CD14-positive monocyte (primary cell): ENCODE data around the gene PXDN. TPM values are rescaled to one million over a fixed set of nuclear protein-coding genes. Genes with fewer than 3 reads are reported as not detected.

ENCODE experiments used
- DNase-seq, 3 donors: peaks; one replicate each; pipeline ENCODE4 v3.0.0-alpha.2; 2011 to 2022
- H2AFZ ChIP-seq: 2 replicates; pipeline ENCODE4 v1.6.0; 2012; ENCODE audit warnings: mild to moderate bottlenecking, low read depth, low read length, inconsistent platforms; ENCODE audit not compliant: insufficient read depth, poor library complexity, severe bottlenecking
- H3K27ac ChIP-seq, 2 donors: 1 replicate in 1 of 2; 2 replicates in 1 of 2; pipeline ENCODE4 v1.5.1; 2012 to 2013; ENCODE audit warnings: low read length in 2 of 2, control low read depth in 1 of 2, inconsistent platforms in 1 of 2, low read depth in 1 of 2, mild to moderate bottlenecking in 1 of 2
- H3K27me3 ChIP-seq, 2 donors: one replicate each; pipeline versions ENCODE4 v1.6.0 to v1.6.1; 2011 to 2013; ENCODE audit warnings: low read length in 2 of 2; ENCODE audit not compliant: control insufficient read depth in 2 of 2, insufficient read depth in 2 of 2
- H3K36me3 ChIP-seq, 2 donors: replicated peaks in 1 of 2; 1 replicate in 1 of 2; 2 replicates in 1 of 2; pipeline versions ENCODE4 v1.5.1 to v1.6.1; 2012 to 2013; ENCODE audit warnings: low read length in 2 of 2, control low read depth in 1 of 2, inconsistent platforms in 1 of 2, mild to moderate bottlenecking in 1 of 2; ENCODE audit not compliant: insufficient read depth in 2 of 2, control insufficient read depth in 1 of 2
- H3K4me1 ChIP-seq, 2 donors: 1 replicate in 1 of 2; 2 replicates in 1 of 2; pipeline versions ENCODE4 v1.5.1 to v1.6.1; 2012 to 2013; ENCODE audit warnings: low read length in 2 of 2, control low read depth in 1 of 2, inconsistent platforms in 1 of 2, mild to moderate bottlenecking in 1 of 2, moderate library complexity in 1 of 2; ENCODE audit not compliant: insufficient read depth in 2 of 2, control insufficient read depth in 1 of 2
- H3K4me2 ChIP-seq: replicated peaks from 2 replicates; pipeline ENCODE3; 2012; ENCODE audit warnings: low read length, moderate library complexity, mild to moderate bottlenecking; ENCODE audit not compliant: poor library complexity, severe bottlenecking; ENCODE audit errors: extremely low read depth
- H3K4me3 ChIP-seq, 3 experiments: fragments of 200-600 bp in 1 of 3; sonication (generic) in 1 of 3; replicated peaks in 1 of 3; 1 replicate in 2 of 3; 2 replicates in 1 of 3; pipeline ENCODE4 v1.5.1; 2011 to 2013; ENCODE audit warnings: low read length in 3 of 3, mild to moderate bottlenecking in 3 of 3, control low read depth in 2 of 3, low read depth in 2 of 3, inconsistent platforms in 1 of 3, moderate library complexity in 1 of 3
- H3K79me2 ChIP-seq: 2 replicates; pipeline ENCODE4 v1.6.0; 2012; ENCODE audit warnings: mild to moderate bottlenecking, control low read depth, inconsistent platforms, low read length, moderate library complexity; ENCODE audit not compliant: insufficient read depth
- H3K9ac ChIP-seq: 2 replicates; pipeline ENCODE4 v1.6.0; 2017; ENCODE audit warnings: low read length, mild to moderate bottlenecking; ENCODE audit not compliant: insufficient read depth, poor library complexity, severe bottlenecking
- H3K9me3 ChIP-seq, 2 donors: replicated peaks in 1 of 2; 1 replicate in 1 of 2; 2 replicates in 1 of 2; pipeline versions ENCODE4 v1.5.1 to v1.6.1; 2012 to 2013; ENCODE audit warnings: low read length in 2 of 2, control low read depth in 1 of 2; ENCODE audit not compliant: control insufficient read depth in 1 of 2, insufficient read depth in 1 of 2
- H4K20me1 ChIP-seq: 2 replicates; pipeline ENCODE4 v1.6.0; 2012; ENCODE audit warnings: mild to moderate bottlenecking, low read length, control low read depth, moderate library complexity; ENCODE audit not compliant: insufficient read depth
- H3K27ac Mint-ChIP-seq, 7 donors: one replicate each; pipeline ENCODE4 v1.8.0; 2020; ENCODE audit warnings: mild to moderate bottlenecking in 7 of 7, mixed read lengths in 7 of 7, moderate library complexity in 6 of 7, inconsistent platforms in 2 of 7
- H3K27me3 Mint-ChIP-seq, 3 donors: one replicate each; pipeline ENCODE4 v1.8.0; 2021 to 2022; ENCODE audit warnings: low read depth in 3 of 3, mild to moderate bottlenecking in 3 of 3, mixed read lengths in 3 of 3, moderate library complexity in 3 of 3, inconsistent platforms in 1 of 3
- H3K36me3 Mint-ChIP-seq, 2 donors: one replicate each; pipeline ENCODE4 v1.8.0; 2020; ENCODE audit warnings: mixed read lengths in 2 of 2, inconsistent platforms in 1 of 2, mild to moderate bottlenecking in 1 of 2
- H3K4me1 Mint-ChIP-seq: one replicate; pipeline ENCODE4 v1.8.0; 2020; ENCODE audit warnings: mild to moderate bottlenecking, mixed read lengths
- H3K4me3 Mint-ChIP-seq, 2 donors: one replicate each; pipeline ENCODE4 v1.8.0; 2020; ENCODE audit warnings: mild to moderate bottlenecking in 2 of 2, mixed read lengths in 2 of 2, moderate library complexity in 1 of 2
- H3K9me3 Mint-ChIP-seq, 7 donors: one replicate each; pipeline ENCODE4 v1.8.0; 2020 to 2022; ENCODE audit warnings: mixed read lengths in 7 of 7, mild to moderate bottlenecking in 6 of 7, moderate library complexity in 6 of 7, inconsistent platforms in 2 of 7
- WGBS: methylation state at CpG from one replicate; pipeline ENCODE4 v1.1.5; 2013; ENCODE audit warnings: missing lambda C conversion rate; ENCODE audit not compliant: insufficient coverage; 5-methylcytosine and 5-hydroxymethylcytosine counted together
- intact Hi-C, 2 donors: fragments of 100-400 bp; cut with micrococcal nuclease; formaldehyde crosslinking; loops; one replicate each; pipeline versions ENCODE4 v1.15.0 to v1.15.1; 2023
- polyA plus RNA-seq, 3 donors: library from polyadenylated mRNA; depleted of rRNA in 1 of 3; unstranded in 2 of 3; stranded (reverse) in 1 of 3; fragments of 300-500 nt in 2 of 3; fragments of >200 nt in 1 of 3; fragmentation: Illumina TruSeq in 2 of 3; gene quantifications; 1 replicate in 2 of 3; 2 replicates in 1 of 3; pipeline ENCODE4 v1.2.3, GENCODE V29; 2012 to 2021
- TF ChIP-seq, protein P1 (sequence below): fragments of 200-600 bp; IDR thresholded peaks from one replicate; pipeline ENCODE4 v1.8.0; 2022; ENCODE audit warnings: antibody characterized with exemption, mild to moderate bottlenecking

PXDN gene
- polyA plus RNA-seq, 3 donors: not detected

DNA sequence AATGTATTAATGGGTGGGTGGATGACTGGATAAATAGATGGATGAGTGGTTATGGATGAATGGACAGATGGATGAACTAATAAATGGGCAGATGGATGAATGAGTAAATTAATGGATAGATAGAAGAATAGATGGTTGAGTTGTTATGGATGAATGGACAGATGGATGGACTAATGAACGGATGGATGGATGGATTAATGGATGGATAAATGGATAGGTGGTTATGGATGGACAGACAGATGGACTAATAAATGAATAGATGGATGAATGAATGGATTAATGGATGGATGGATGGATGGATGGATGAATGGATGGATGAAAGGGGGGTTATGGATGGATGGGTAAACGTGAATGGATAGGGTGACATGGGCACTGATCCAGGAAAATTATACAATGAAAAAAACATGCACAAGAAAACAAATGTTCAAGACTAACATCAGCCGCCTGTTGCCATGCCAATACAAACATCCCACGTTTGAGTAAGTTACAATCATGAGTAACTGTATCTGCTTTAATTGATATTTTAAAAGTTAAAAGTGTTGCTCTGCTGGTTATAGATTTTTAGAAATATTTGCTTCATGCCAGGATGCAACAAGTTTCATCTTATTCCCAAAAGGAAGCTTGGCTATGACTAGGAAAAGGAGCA is 20.8 kb downstream of the PXDN start:
- Histone ChIP-seq H3K27me3 (no peaks in the 10 kb centered on the region), H3K4me2 (no peak overlapping the region), H3K4me1 (no peaks in the 10 kb centered on the region), H4K20me1 (no peaks in the 10 kb centered on the region), H3K9me3 (no peaks in the 10 kb centered on the region), H3K36me3 (no peaks in the 10 kb centered on the region), H3K27ac (no peak overlapping the region), H3K9ac (no peak overlapping the region), H3K4me3 (no peak overlapping the region), H3K79me2 (no peaks in the 10 kb centered on the region), H2AFZ (no peak overlapping the region)
- Mint-ChIP-seq H3K4me3 (no peak overlapping the region), H3K27ac (no peak overlapping the region), H3K9me3 (peaks cover 0 to 4% (median 0%) of the 10 kb centered on the region in 7 donors), H3K4me1 (no peaks in the 10 kb centered on the region), H3K36me3 (no peaks in the 10 kb centered on the region), H3K27me3 (no peaks in the 10 kb centered on the region)
- TF ChIP-seq, protein P1, sequence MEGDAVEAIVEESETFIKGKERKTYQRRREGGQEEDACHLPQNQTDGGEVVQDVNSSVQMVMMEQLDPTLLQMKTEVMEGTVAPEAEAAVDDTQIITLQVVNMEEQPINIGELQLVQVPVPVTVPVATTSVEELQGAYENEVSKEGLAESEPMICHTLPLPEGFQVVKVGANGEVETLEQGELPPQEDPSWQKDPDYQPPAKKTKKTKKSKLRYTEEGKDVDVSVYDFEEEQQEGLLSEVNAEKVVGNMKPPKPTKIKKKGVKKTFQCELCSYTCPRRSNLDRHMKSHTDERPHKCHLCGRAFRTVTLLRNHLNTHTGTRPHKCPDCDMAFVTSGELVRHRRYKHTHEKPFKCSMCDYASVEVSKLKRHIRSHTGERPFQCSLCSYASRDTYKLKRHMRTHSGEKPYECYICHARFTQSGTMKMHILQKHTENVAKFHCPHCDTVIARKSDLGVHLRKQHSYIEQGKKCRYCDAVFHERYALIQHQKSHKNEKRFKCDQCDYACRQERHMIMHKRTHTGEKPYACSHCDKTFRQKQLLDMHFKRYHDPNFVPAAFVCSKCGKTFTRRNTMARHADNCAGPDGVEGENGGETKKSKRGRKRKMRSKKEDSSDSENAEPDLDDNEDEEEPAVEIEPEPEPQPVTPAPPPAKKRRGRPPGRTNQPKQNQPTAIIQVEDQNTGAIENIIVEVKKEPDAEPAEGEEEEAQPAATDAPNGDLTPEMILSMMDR: no peak
- intact Hi-C loops: no loop called here
- 83% methylated on average over 2 of the region's 4 CpGs for WGBS
- DNase-seq: no peak

DNA sequence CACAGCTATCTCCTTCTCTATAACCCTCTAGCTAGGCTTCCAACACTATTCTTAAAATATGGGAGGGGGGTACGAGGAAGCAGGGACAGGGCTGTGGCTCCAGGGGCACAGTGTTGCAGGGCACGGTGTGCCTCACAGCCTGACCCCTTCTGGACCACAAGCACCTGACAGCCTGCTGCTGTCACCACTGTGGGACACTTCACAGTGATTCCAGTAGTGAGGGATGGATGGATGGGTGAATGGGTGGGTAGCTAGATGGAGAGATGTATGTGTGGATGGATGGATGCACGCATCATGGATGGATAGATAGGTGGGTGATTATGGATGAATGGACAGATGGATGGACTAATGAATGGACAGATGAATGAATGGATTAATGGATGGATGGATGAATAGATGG is 21.6 kb downstream of the PXDN start:
- Histone ChIP-seq H3K79me2 (no peaks in the 10 kb centered on the region), H2AFZ (no peak overlapping the region), H3K9ac (no peak overlapping the region), H3K9me3 (no peaks in the 10 kb centered on the region), H4K20me1 (no peaks in the 10 kb centered on the region), H3K4me1 (no peaks in the 10 kb centered on the region), H3K4me3 (no peak overlapping the region), H3K36me3 (no peaks in the 10 kb centered on the region), H3K4me2 (no peak overlapping the region), H3K27me3 (no peaks in the 10 kb centered on the region), H3K27ac (no peak overlapping the region)
- Mint-ChIP-seq H3K36me3 (no peaks in the 10 kb centered on the region), H3K9me3 (peaks cover 0 to 7% (median 1%) of the 10 kb centered on the region in 7 donors), H3K27me3 (no peaks in the 10 kb centered on the region), H3K4me3 (no peak overlapping the region), H3K27ac (no peak overlapping the region), H3K4me1 (no peaks in the 10 kb centered on the region)
- TF ChIP-seq, protein P1: no peak
- WGBS: 100% methylated on average over 3 of the region's 3 CpGs
- intact Hi-C loops: no loop called here
- no peak for DNase-seq
